Neuronal stem cell (in vitro differentiated cells): ENCODE results near the gene GLDN.

ENCODE experiments used
- DNase-seq: peaks from one replicate; pipeline ENCODE4 v3.0.0-alpha.2; 2013; ENCODE audit warnings: low spot score
- H2AFZ ChIP-seq: one replicate; pipeline ENCODE4 v1.6.1; 2013; ENCODE audit warnings: mild to moderate bottlenecking, low read length, inconsistent platforms
- H2AK5ac ChIP-seq: 2 replicates; pipeline ENCODE4 v1.6.1; 2013; ENCODE audit warnings: low read depth, mild to moderate bottlenecking, inconsistent platforms, low read length, moderate library complexity, mixed read lengths
- H2BK120ac ChIP-seq: 2 replicates; pipeline ENCODE4 v1.6.1; 2013; ENCODE audit warnings: low read depth, mild to moderate bottlenecking, inconsistent platforms, low read length, moderate library complexity, mixed read lengths
- H2BK12ac ChIP-seq: one replicate; pipeline ENCODE4 v1.6.1; 2013; ENCODE audit warnings: low read length, inconsistent platforms
- H2BK15ac ChIP-seq: 2 replicates; pipeline ENCODE4 v1.6.1; 2013; ENCODE audit warnings: mild to moderate bottlenecking, low read length, inconsistent platforms, mixed read lengths
- H2BK5ac ChIP-seq: one replicate; pipeline ENCODE4 v1.6.1; 2013; ENCODE audit warnings: inconsistent platforms, mild to moderate bottlenecking, low read length, moderate library complexity
- H3K14ac ChIP-seq: one replicate; pipeline ENCODE4 v1.6.1; 2013; ENCODE audit warnings: low read length, inconsistent platforms
- H3K18ac ChIP-seq: 2 replicates; pipeline ENCODE4 v1.6.1; 2013; ENCODE audit warnings: low read length, inconsistent platforms
- H3K23ac ChIP-seq: 2 replicates; pipeline ENCODE4 v1.6.1; 2013; ENCODE audit warnings: low read depth, mild to moderate bottlenecking, mixed read lengths, low read length, inconsistent platforms; ENCODE audit not compliant: poor library complexity
- H3K27ac ChIP-seq: replicated peaks from 3 replicates; pipeline ENCODE4 v1.5.1; 2013; ENCODE audit warnings: low read length, inconsistent platforms
- H3K27me3 ChIP-seq, 3 experiments: 2 replicates each; pipeline ENCODE4 v1.6.1; 2013; ENCODE audit warnings: low read length in 3 of 3, mild to moderate bottlenecking in 2 of 3, inconsistent platforms in 1 of 3, low read depth in 1 of 3, mixed read lengths in 1 of 3, moderate library complexity in 1 of 3; ENCODE audit not compliant: control insufficient read depth in 3 of 3, insufficient read depth in 3 of 3
- H3K36me3 ChIP-seq, 2 donors: replicated peaks in 1 of 2; 2 replicates each; pipeline ENCODE4 v1.6.1; 2013; ENCODE audit warnings: low read length in 2 of 2; ENCODE audit not compliant: control insufficient read depth in 2 of 2, insufficient read depth in 2 of 2
- H3K4ac ChIP-seq: 2 replicates; pipeline ENCODE4 v1.6.1; 2013; ENCODE audit warnings: inconsistent platforms, mild to moderate bottlenecking, low read length, moderate library complexity
- H3K4me1 ChIP-seq, 2 donors: 1 replicate in 1 of 2; 2 replicates in 1 of 2; pipeline ENCODE4 v1.6.1; 2013; ENCODE audit warnings: low read length in 2 of 2, low read depth in 1 of 2; ENCODE audit not compliant: control insufficient read depth in 2 of 2, insufficient read depth in 1 of 2
- H3K4me2 ChIP-seq: one replicate; pipeline ENCODE4 v1.6.1; 2013; ENCODE audit warnings: mild to moderate bottlenecking, low read length, inconsistent platforms; ENCODE audit not compliant: insufficient read depth, poor library complexity, severe bottlenecking
- H3K4me3 ChIP-seq, 2 donors: 2 replicates each; pipeline ENCODE4 v1.5.1; 2013; ENCODE audit warnings: low read length in 2 of 2, mild to moderate bottlenecking in 2 of 2, inconsistent platforms in 1 of 2, moderate library complexity in 1 of 2
- H3K79me1 ChIP-seq: one replicate; pipeline ENCODE4 v1.6.1; 2013; ENCODE audit warnings: low read depth, mild to moderate bottlenecking, inconsistent platforms, low read length, moderate library complexity
- H3K9ac ChIP-seq: one replicate; pipeline ENCODE4 v1.6.1; 2013; ENCODE audit warnings: mild to moderate bottlenecking, low read depth, low read length, inconsistent platforms; ENCODE audit not compliant: poor library complexity
- H3K9me3 ChIP-seq, 2 donors: replicated peaks in 1 of 2; 2 replicates each; pipeline versions ENCODE3 to v1.6.1; 2013; ENCODE audit warnings: low read length in 2 of 2, mild to moderate bottlenecking in 2 of 2, inconsistent platforms in 1 of 2, low read depth in 1 of 2, mixed read lengths in 1 of 2, moderate library complexity in 1 of 2; ENCODE audit not compliant: control insufficient read depth in 2 of 2, insufficient read depth in 1 of 2
- H4K8ac ChIP-seq: one replicate; pipeline ENCODE4 v1.6.1; 2013; ENCODE audit warnings: low read depth, mild to moderate bottlenecking, inconsistent platforms, low read length, moderate library complexity
- H4K91ac ChIP-seq: one replicate; pipeline ENCODE4 v1.6.1; 2013; ENCODE audit warnings: low read length, low read depth, mild to moderate bottlenecking, inconsistent platforms; ENCODE audit not compliant: poor library complexity
- WGBS, 2 donors: extraction: QIAGEN DNeasy Blood & Tissue Kit; methylation state at CpG; one replicate each; pipeline ENCODE4 v1.1.7; 2013; ENCODE audit warnings: missing lambda C conversion rate in 2 of 2, mixed read lengths in 1 of 2; ENCODE audit not compliant: insufficient read length in 2 of 2, insufficient replicate concordance in 1 of 2; ENCODE audit errors: extremely low coverage in 2 of 2; 5-methylcytosine and 5-hydroxymethylcytosine counted together

The GLDN gene

DNA sequence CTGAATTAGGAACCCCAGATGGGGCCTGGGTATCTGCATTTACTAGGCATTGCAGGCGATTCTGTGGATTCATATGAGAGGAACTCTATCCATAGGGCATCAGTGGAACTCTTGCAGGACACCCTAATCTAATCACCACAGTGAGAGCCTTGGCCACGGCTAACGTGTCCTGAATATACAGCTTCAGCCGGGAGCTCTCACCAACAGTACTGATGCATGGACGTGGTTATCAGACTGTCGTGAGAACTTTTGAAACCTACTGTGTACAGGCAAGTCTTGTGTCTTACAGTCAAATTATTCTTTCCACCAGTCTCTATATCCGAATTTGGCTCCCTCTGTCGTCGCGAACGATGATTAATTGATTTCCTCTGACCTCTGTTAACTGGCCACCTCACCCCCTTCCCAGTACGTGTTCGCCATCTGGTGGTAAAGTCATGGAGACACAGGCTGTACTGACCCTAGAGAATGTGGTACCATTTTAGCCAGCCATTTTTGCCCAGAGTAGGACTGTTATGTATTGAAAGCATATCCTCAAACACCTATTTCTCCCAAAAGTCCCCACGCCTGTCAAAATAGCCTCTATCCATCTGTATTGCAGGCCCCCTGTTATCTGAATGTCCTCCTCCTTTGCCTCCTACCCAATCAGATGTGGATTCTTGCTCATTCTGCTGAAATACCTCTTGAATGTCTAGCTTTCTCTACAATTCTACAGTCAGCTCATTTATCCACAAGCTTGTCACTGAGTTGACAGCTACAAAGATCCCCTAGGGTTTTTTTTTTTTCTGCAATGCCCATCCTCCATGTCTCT lies 39.7 kb downstream of the GLDN start:
- Histone ChIP-seq H3K23ac (no peak overlapping the region), H4K8ac (no peak overlapping the region), H2BK5ac (no peak overlapping the region), H2AK5ac (no peak overlapping the region), H3K4me1 (peaks cover 0 to 3% of the 10 kb centered on the region in 2 donors), H3K9ac (no peak overlapping the region), H4K91ac (no peak overlapping the region), H3K27ac (no peak overlapping the region), H3K36me3 (no peaks in the 10 kb centered on the region), H3K27me3 (no peaks in the 10 kb centered on the region), H3K4ac (no peak overlapping the region), H2AFZ (no peak overlapping the region), H3K4me2 (no peak overlapping the region), H2BK15ac (no peak overlapping the region), H3K4me3 (no peak overlapping the region), H3K18ac (peak overlapping the region; percentile 36), H2BK120ac (no peak overlapping the region), H3K14ac (no peak overlapping the region), H3K79me1 (no peaks in the 10 kb centered on the region), H2BK12ac (no peak overlapping the region), H3K9me3 (peaks cover 0 to 2% of the 10 kb centered on the region in 2 donors)
- WGBS, 2 donors = no CpG with 5 or more reads among the region's 14 CpGs
- DNase-seq = peak; percentile 65

DNA sequence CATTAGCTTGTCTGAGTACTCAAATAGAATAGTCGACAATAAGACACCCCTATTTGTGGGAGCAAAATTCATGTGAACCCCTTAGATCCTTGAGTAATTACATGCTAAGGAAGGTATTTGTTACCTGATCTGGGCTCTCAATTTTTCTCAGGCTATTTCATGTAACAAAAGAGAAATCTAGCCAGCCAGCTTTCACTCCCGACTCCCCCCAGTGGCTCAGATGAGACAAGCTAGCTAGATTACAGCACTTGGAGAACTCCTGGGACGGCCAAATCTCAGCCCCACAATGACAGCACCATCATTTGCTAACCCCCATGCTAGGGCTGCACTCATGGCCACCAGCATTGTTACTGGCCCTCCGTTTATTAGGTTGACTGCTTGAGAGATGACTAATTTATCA lies 41.3 kb downstream of the GLDN start:
- Histone ChIP-seq H4K8ac (no peak overlapping the region), H2BK15ac (no peak overlapping the region), H4K91ac (no peak overlapping the region), H2BK5ac (no peak overlapping the region), H2AK5ac (no peak overlapping the region), H3K9me3 (peaks cover 0 to 2% of the 10 kb centered on the region in 2 donors), H3K9ac (no peak overlapping the region), H3K4ac (no peak overlapping the region), H3K4me3 (no peak overlapping the region), H3K23ac (no peak overlapping the region), H3K27me3 (no peaks in the 10 kb centered on the region), H3K4me2 (no peak overlapping the region), H3K79me1 (no peaks in the 10 kb centered on the region), H2BK120ac (no peak overlapping the region), H3K36me3 (no peaks in the 10 kb centered on the region), H2BK12ac (no peak overlapping the region), H3K18ac (no peak overlapping the region), H3K14ac (no peak overlapping the region), H2AFZ (peak overlapping the region; percentile 7), H3K27ac (no peak overlapping the region), H3K4me1 (peaks cover 0 to 3% of the 10 kb centered on the region in 2 donors)
- no CpG with 5 or more reads among the region's 4 CpGs for WGBS, 2 donors
- DNase-seq = peak; percentile 36

DNA sequence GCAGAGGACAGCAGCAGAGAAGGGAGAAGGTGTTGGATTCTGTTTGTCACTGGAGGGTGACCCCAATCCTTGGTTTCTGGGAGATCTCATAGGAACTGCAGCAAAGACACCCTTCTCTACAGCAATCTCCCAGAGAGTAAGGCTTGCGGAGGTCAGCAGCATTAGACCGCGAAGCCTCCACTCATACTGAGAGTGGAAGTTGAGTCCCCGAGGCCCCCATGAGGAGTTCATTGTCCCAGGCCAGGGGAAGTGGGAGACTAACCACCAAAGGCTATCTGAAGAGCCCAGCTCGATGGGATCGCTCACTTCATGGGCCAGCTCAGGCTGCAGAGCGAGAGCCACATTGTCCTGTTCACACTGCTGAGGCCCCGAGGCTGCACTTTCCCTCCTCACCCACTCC lies 44.6 kb downstream of the GLDN start:
- no peaks in the 10 kb centered on the region for H3K27me3 ChIP-seq
- no CpG with 5 or more reads among the region's 8 CpGs for WGBS, 2 donors
- no peak overlapping the region for H4K91ac ChIP-seq
- H3K4me1 ChIP-seq = peaks cover under 1 to 7% of the 10 kb centered on the region in 2 donors
- H3K9me3 ChIP-seq = peaks cover 0 to 2% of the 10 kb centered on the region in 2 donors
- H3K4me2 ChIP-seq = no peak overlapping the region
- H3K4me3 ChIP-seq = no peak overlapping the region
- DNase-seq = no peak
- no peaks in the 10 kb centered on the region for H3K79me1 ChIP-seq
- peak overlapping the region; percentile 23 for H2BK15ac ChIP-seq
- H3K14ac ChIP-seq = no peak overlapping the region
- no peak overlapping the region for H4K8ac ChIP-seq
- H3K4ac ChIP-seq = no peak overlapping the region
- H2AFZ ChIP-seq = no peak overlapping the region
- H3K9ac ChIP-seq = no peak overlapping the region
- H2BK12ac ChIP-seq = no peak overlapping the region
- no peaks in the 10 kb centered on the region for H3K36me3 ChIP-seq
- H3K18ac ChIP-seq = peak overlapping the region; percentile 71
- H2BK120ac ChIP-seq = no peak overlapping the region
- no peak overlapping the region for H2BK5ac ChIP-seq
- H3K27ac ChIP-seq = no peak overlapping the region
- H3K23ac ChIP-seq = no peak overlapping the region
- H2AK5ac ChIP-seq = no peak overlapping the region

DNA sequence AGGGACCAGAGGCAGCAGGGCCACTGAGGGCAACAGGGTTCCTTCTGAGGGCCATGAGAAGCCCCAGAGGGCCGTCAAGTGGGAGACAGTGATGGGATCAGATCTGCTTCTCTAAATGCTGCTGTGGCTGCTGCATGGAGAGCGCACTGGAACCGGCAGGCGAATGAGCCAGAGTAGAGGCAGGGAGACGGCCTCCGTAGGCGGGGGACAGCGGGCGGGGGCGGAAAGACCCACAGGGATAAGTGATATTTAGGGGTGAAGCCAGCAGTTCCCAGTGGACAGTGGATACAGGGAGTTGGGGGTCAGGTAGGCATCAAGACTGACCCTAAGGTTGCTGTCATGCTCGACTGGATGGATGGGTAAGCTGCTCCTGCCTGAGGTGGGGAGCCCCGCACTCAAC lies 45.0 kb downstream of the GLDN start:
- no peaks in the 10 kb centered on the region for H3K79me1 ChIP-seq
- no peak overlapping the region for H2AFZ ChIP-seq

More for the DNA sequence above, 45.0 kb downstream of the GLDN start:
- Histone ChIP-seq H3K9me3 (peaks cover 0 to 2% of the 10 kb centered on the region in 2 donors), H2BK15ac (peak overlapping the region; percentile 23), H3K9ac (no peak overlapping the region), H3K4me2 (no peak overlapping the region), H3K4me3 (no peak overlapping the region), H3K23ac (no peak overlapping the region), H2BK12ac (no peak overlapping the region), H3K36me3 (no peaks in the 10 kb centered on the region), H3K4me1 (peaks cover 2 to 6% of the 10 kb centered on the region in 2 donors), H2AK5ac (peak overlapping the region; percentile 16), H4K8ac (no peak overlapping the region), H3K4ac (no peak overlapping the region), H2BK5ac (no peak overlapping the region), H3K27me3 (no peaks in the 10 kb centered on the region), H3K27ac (no peak overlapping the region), H2BK120ac (no peak overlapping the region), H3K18ac (peak overlapping the region; percentile 71), H3K14ac (peak overlapping the region; percentile 41), H4K91ac (no peak overlapping the region)
- no peak for DNase-seq
- WGBS, 2 donors = no CpG with 5 or more reads among the region's 12 CpGs
